EL (cell line): ENCODE results near the gene MCM9.

Source experiments
- DNase-seq: peaks from one replicate; pipeline ENCODE4 v3.0.0-alpha.2; 2016

The MCM9 gene

GRCh38 chr6:118934461-118935330 is at the start of gene MCM9:
MCM9 (minus strand) TSS chr6:118935159; CDS start chr6:118931723, 3,436 bp downstream.
- peak; percentile 91 for DNase-seq

- DNase-seq = no peak
These were observed 49.4 kb upstream of the MCM9 start for GRCh38 chr6:118984342-118984741.

GRCh38 chr6:118982575-118982911 is 47.6 kb upstream of the MCM9 start:
- no peak for DNase-seq

- DNase-seq = no peak
These were observed 47.1 kb upstream of the MCM9 start for GRCh38 chr6:118981884-118982574.

- DNase-seq = peak; percentile 5
These were observed 45.1 kb upstream of the MCM9 start for GRCh38 chr6:118980063-118980462.

GRCh38 chr6:118974790-118975189 is 39.8 kb upstream of the MCM9 start:
- DNase-seq = no peak

GRCh38 chr6:118971682-118972081 is 36.7 kb upstream of the MCM9 start:
- DNase-seq = no peak

GRCh38 chr6:118970866-118971265 is 35.9 kb upstream of the MCM9 start:
- no peak for DNase-seq

- DNase-seq = peak; percentile 4
These were observed 33.5 kb upstream of the MCM9 start for GRCh38 chr6:118968416-118968815.

GRCh38 chr6:118967239-118967638 is 32.3 kb upstream of the MCM9 start:
- no peak for DNase-seq

GRCh38 chr6:118965843-118966370 is 30.9 kb upstream of the MCM9 start:
- no peak for DNase-seq

GRCh38 chr6:118965371-118965770 is 30.4 kb upstream of the MCM9 start:
- no peak for DNase-seq

- DNase-seq = no peak
These were observed 28.0 kb upstream of the MCM9 start for GRCh38 chr6:118963003-118963402.

- no peak for DNase-seq
These were observed 24.9 kb upstream of the MCM9 start for GRCh38 chr6:118959903-118960302.

GRCh38 chr6:118953391-118953790 is 18.4 kb upstream of the MCM9 start:
- no peak for DNase-seq

GRCh38 chr6:118952683-118953082 is 17.7 kb upstream of the MCM9 start:
- no peak for DNase-seq

GRCh38 chr6:118945217-118945616 is 10.3 kb upstream of the MCM9 start:
- DNase-seq = no peak

GRCh38 chr6:118940770-118941169 is 5.8 kb upstream of the MCM9 start:
- no peak for DNase-seq

GRCh38 chr6:118939683-118940082 is 4.7 kb upstream of the MCM9 start:
- DNase-seq = no peak

GRCh38 chr6:118935978-118936703 is 1.2 kb upstream of the MCM9 start:
- DNase-seq = no peak

GRCh38 chr6:118935331-118935668 is 341 bp upstream of the MCM9 start:
- no peak for DNase-seq

- no peak for DNase-seq
These were observed 1.0 kb downstream of the MCM9 start for GRCh38 chr6:118933855-118934460.

GRCh38 chr6:118932421-118932820 is 2.5 kb downstream of the MCM9 start:
- DNase-seq = no peak
